Endothelial cell of hepatic sinusoid (primary cell): Measurements from ENCODE around the gene CDSN.

ENCODE experiments used
- in situ Hi-C: cut with HindIII; loops from 2 replicates; pipeline ENCODE4 v1.10.0; 2017; ENCODE audit warnings: low sequenced_read_pairs

CDSN gene

GRCh38 chr6:31144970-31145340 lies 24.7 kb upstream of the CDSN start:
- in situ Hi-C loops = no loop called here

DNA sequence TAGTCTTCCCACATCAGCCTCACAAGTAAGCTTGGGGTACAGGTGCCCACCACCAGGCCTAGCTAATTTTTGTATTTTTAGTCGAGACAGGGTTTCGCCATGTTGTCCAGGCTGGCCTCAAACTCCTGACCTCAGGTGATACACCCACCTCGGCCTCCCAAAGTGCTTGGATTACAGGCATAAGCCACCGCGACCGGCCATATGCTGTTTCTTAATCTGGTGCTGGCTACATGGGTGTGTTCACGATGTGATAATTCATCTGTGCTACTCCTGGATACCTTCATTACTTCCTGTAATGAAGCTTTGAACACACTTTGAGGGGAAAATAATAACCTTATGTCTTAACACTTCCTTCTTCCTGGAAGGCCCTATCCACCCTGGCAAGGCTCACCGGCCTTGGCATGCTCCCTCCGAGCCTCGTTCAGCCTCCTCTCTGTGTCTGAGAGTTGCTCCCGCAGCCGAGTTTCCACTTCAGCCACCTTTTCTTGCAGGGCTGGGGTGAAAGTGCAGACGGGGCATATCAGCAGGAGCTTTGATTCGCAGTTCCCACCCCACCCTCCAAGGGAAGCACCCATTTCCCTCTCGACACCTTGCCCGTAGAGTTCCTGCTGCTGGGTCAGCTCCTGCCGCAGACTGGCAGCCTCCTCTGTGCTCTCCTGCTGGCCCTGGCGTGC lies 24.2 kb upstream of the CDSN start:
- in situ Hi-C loops = no loop called here

GRCh38 chr6:31143148-31143547 lies 22.9 kb upstream of the CDSN start:
- in situ Hi-C loops = no loop called here

- in situ Hi-C loops = no loop called here
Observed at GRCh38 chr6:31142361-31142761, 22.1 kb upstream of the CDSN start.

GRCh38 chr6:31140643-31141042 lies 20.4 kb upstream of the CDSN start:
- in situ Hi-C loops = no loop called here

DNA sequence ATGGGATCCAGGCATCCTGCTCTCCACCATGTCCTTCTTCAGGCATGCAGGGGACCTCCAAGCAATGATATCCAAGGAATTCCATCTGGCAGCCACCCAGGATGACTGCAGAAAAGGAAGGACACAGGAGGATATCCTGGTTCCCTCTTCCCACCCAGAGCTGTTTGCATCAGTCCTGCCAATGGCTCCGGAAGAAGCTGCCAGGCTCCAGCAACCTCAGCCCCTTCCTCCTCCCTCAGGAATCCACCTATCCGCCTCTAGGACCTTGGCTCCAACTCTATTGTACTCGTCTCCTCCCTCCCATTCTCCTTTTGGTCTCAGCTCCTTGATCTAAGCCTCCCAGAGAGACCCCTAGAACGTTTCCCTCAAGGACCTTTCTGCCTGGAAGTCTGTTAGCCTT lies 19.4 kb upstream of the CDSN start:
- in situ Hi-C loops = no loop called here

DNA sequence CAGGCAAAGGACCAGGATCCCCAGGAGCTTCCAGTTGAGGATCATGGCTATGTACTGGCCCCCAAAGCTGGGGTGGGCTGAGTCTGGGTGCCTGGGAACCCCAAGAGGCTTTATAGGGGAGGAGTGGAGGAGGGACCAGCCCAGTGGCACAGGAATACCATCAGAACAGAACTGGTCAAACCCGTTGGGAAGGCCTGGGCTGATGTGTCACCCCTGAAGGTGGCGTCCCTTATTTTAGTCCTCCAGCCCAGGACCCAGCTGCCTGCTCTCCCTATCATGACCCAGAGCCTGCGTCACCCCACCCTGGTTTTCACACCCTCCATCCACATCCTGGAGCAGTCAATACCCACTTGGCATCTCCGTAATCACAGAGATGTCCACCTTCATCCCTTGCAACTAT lies 18.7 kb upstream of the CDSN start, which contains the start of gene PSORS1C2:
Gene PSORS1C2 (minus strand): TSS at position 85 of the 400 bp plus-strand sequence. CDS start 40 bp downstream, at position 45.
- in situ Hi-C loops = no loop called here

DNA sequence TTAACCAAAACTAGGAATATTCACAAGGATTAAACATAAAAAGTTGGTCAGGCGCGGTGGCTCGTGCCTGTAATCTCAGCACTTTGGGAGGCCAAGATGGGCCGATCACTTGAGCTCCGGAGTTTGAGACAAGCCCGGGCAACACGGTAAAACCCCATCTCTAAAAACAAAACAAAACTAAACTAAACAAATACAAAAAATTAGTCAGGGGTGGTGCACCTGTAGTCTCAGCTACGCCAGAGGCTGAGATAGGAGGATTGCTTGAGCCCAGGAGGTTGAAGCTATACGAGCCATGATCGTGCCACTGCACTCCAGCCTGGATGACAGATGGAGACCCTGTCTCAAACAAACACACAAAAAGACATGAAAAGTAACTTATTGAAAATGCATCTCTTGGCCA lies 15.5 kb upstream of the CDSN start:
- in situ Hi-C loops = no loop called here

- in situ Hi-C loops = no loop called here
Observed at GRCh38 chr6:31132806-31133205, 12.6 kb upstream of the CDSN start.

DNA sequence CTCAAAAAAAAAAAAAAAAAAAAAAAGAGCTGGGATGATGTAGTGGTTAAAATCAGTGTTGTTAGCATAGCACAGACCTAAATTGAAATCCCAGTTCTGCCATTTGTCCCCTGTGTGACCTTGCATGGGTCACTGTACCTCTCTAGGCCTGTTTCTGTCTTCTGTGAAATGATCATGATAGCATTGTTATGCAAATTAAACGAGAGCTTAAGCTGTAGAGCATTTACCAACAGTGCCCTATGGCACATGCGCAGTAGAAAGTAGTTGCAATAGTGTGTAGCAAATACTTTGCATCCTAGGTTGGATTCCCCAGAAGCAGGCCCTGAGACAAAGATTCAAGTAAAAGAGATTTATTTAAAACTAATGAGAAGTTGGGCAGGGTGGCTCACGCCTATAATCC lies 11.3 kb upstream of the CDSN start:
- in situ Hi-C loops = no loop called here

GRCh38 chr6:31130751-31131150 lies 10.5 kb upstream of the CDSN start:
- in situ Hi-C loops = no loop called here

GRCh38 chr6:31129130-31129529 lies 8.9 kb upstream of the CDSN start:
- in situ Hi-C loops = loop anchor here (5.0 kb wide), 1 partner anchor 53 kb away; no protein-coding TSS in a partner anchor

DNA sequence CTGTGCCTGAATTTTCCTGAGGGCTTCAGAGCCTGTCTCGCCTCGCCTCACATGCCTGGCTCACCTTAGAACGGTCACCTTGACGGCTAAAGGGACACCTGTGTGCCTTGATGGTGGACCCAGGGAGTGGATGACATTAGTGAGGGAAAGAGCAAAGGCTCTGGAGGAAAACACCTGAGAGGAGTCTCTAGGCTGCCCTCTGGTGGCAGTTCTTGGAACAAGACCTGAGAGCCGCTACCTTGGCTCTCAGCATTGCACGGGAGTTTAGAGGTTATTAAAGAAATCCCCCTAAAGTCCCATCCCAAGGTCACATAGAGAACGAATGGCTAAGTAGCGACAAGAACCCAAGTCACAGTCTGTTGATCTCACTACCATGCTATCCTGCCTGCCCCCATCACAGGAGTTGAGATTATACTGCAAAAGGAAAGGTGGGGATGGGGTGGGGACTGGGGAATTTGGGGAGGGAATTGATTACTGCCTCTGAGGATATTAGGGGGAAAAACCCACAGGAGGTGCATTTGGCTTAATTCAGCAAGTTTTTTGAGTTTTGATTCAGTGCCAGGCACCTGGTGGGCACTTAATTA lies 7.9 kb upstream of the CDSN start:
- in situ Hi-C loops = loop anchor here (5.0 kb wide), 1 partner anchor 54 kb away; no protein-coding TSS in a partner anchor

GRCh38 chr6:31126396-31127175 lies 6.3 kb upstream of the CDSN start:
- in situ Hi-C loops = loop anchor here (5.0 kb wide), 1 partner anchor 56 kb away; no protein-coding TSS in a partner anchor

GRCh38 chr6:31125586-31126363 lies 5.5 kb upstream of the CDSN start:
- in situ Hi-C loops = loop anchor here (5.0 kb wide), 1 partner anchor 57 kb away; no protein-coding TSS in a partner anchor

DNA sequence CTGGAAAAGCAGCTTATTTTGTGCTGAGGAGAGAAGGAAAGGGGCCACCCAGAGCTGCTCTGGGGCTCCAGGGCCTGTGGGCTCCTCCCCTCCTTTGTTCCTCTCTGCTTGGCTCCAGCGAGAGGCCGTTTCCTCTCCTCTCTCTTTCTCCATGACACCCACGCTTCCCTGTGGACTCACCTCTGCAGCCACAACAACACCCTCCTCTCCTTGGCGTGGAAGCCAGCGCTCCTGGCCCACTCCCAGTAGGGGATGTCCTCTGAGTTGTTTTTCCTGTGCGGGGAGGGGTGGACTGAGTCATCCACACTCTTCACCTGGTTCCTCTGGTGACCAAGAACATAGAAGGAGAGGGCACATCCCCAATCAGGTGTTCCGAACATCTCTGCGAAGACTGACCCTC lies 4.9 kb upstream of the CDSN start:
- in situ Hi-C loops = loop anchor here (5.0 kb wide), 1 partner anchor 57 kb away; no protein-coding TSS in a partner anchor

DNA sequence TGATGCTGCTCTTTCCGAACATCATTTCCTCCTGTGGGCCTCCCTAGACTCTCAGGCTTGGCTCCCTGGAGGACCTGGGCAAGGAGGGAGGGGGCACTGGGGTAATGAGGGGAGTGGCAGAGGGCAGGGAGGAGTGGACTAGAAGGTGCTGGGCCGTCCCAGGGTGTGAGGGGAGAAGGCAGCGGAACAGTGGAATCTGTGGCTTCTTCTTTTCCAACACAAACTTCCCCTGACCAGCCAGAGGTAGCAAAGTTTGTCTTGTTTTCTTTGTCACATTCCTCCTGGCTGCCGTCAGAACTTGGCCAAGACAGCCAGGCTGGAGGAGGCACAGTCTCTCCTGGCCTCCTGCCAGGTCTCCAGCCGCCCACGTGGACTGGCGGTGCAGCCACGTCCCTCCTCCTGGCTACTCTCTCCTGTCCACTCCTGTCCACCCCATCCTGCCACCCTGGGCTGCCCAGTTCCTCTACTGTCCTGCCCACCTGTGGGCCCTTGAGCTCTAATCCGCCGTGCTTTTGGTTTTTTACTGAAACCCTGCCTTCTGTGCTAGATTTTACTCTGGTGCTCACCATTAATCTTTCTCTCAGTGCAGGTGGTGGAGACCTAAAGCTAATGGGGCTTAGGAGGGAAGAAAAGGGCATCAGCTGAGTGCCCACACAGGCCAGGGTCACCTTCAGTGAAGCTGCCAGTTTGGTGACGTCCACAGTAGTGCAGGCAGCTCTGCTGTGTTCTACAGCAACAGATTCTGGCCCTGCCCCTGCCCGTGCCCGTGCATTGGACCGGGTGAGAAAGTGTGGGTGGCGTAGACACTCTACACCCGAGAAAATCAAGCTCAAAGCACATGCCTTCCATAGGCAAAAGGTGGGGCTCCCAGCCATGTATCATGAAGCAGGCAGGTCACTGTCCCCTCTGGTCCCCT lies 2.8 kb upstream of the CDSN start:
- in situ Hi-C loops = no loop called here

DNA sequence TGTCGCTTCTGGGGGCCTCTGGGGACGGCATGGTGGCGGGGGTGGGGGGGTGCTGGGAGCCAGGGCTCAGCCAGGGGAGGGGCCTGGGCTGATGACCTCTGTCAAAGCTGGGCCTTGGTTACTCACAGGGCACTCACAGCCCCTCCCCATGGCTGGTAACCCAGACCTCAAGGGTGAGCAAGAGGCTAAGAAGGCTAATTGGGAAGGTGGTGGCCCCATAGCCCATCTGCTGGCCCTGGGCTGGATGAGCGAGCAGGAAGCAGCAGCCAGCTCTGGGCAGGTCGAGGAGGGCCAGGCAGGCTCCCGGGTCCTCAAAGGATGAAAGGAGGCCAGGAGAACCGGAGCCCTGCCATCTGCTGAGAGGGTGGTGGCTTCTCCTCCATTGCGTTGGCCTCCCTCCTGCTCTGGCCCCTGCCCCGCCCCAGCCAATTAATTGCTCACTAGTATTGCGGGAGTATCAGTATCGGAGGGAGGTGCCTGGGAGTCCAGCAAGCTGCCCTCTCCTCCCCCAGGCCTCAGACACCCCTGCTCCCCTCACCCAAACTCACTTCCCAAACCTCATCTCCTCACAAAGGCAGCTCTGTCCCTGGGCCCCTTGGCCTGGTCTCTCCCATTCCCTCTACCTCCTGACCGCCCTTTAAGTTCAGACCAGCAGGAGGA lies 1.0 kb upstream of the CDSN start:
- in situ Hi-C loops = no loop called here

GRCh38 chr6:31118178-31118577 lies 2.1 kb downstream of the CDSN start:
- in situ Hi-C loops = no loop called here
